Muscle of arm (tissue), 12 donors: ENCODE measurements around the gene INTS2. TPM values are rescaled to one million over a fixed set of nuclear protein-coding genes. Genes with fewer than 3 reads are reported as not detected.
"Not testable (repeated sequence)": the region's sequence is repeated elsewhere in the genome, so short reads cannot be mapped to it uniquely, and the experiment has no call there.

Source experiments
- DNase-seq: peaks from one replicate; pipeline ENCODE4 v3.0.0-alpha.2; 2013
- polyA plus RNA-seq, 12 donors: library from polyadenylated mRNA; unstranded; fragments of 120-200 nt; gene quantifications; one replicate each; pipeline ENCODE4 v1.2.1, GENCODE V29; 2013; ENCODE audit not compliant: insufficient read length in 12 of 12

The INTS2 gene
- polyA plus RNA-seq, 12 donors: 9.2 to 15.0 (median 12.1) TPM; not detected in 1

DNA sequence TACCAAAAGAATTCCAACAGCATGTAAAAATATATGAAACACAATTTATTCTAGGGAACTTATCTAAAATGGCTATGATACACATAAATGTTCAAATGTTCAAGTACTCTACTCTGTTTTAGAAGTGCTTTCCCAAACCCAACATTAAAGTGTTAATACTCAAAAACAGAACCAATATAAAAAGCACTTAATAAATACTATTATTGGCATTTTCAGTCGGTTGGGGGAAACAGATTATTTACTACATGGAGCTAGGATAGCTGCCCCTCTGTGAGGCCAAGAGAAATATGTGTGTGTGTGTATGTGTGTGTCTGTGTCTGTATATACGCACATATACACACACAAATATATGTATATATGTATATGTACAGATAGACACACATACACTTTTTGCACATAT is 32.4 kb downstream of the INTS2 start:
- no peak for DNase-seq

DNA sequence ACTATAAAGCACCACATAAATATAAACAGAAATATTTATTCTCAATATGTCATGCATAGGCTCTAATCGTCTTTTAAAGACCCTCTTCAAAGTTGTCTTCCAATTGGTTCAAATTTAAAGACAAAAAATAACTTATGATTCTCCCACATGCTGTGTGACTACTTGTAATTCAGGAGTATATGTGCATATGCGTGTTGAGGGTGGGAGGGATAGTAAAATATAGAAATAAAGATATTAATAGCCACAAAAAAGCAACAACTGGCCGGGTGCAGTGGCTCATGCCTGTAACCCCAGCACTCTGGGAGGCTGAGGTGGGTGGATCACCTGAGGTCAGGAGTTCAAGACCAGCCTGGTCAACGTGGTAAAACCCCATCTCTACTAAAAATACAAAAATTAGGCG is 33.5 kb downstream of the INTS2 start:
- not testable (repeated sequence) for DNase-seq

DNA sequence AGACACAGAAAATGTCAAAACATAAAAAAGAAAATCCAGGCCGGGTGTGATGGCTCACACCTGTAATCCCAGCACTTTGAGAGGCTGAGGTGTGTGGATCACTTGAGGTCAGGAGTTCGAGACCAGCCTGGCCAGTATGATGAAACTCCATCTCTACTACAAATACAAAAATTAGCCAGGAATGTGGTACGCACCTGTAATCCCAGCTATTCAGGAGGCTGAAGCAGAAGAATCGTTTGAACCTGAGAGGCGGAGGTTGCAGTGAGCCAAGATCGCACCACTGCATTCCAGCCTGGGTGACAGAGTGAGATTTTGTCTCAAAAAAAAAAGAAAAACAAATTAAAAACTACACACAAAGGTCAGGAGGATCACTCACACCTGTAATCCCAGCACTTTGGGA is 40.0 kb downstream of the INTS2 start:
- DNase-seq: not testable (repeated sequence)

DNA sequence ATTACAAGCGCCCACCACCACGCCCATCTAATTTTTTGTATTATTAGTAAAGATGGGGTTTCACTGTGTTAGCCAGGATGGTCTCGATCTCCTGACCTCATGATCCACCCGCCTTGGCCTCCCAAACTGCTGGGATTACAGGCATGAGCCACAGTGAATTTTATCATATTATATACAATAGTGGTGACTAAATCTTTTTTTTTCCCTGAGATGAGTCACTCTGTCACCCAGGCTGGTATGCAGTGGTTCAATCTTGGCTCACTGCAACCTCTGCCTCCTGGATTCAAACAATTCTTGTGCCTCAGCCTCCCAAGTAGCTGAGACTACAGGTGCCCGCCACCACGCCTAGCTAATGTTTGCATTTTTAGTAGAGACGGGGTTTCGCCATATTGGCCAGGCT is 41.9 kb downstream of the INTS2 start:
- not testable (repeated sequence) for DNase-seq

DNA sequence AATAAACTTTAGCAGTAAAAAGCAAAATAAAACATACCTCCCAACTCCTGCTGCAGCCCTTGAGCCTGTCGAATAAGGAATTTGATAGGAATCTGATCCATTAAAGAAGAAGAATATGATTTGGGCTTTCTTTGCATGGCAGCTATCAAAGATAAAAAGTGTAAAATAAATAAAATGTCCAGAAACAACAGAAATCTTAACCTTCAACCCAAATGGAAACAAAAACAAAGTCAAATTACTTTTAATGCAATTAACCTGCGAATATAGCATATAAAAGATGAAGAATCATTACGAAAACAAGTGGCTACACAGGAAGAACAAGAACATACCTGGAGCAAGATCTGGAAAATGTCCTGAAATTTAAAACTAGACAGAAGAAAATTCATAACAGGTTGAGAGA is 42.9 kb downstream of the INTS2 start:
- DNase-seq: no peak

DNA sequence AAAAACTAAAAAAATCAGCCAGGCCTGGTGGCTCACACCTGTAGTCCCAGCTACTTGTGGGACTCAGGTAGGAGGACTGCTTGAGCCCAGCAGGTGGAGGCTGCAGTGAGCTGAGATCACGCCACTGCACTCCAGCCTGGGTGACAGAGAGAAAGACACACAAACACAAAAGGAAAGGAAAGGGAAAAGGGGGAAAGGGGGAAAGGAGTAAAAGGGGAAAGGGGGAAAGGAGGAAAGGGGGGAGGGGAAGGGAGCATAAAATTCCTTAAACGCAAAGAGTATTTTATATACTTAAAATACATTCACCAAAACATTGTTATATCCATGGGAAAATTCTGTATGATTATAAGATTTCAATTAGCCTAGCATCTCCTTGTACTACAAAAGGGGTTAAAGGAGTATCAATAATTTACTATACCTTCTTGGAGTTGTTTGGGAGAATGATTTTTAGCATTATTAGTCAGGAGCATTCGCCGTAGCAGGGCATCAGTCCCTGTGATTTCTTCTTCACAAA is 47.1 kb downstream of the INTS2 start:
- DNase-seq: no peak

DNA sequence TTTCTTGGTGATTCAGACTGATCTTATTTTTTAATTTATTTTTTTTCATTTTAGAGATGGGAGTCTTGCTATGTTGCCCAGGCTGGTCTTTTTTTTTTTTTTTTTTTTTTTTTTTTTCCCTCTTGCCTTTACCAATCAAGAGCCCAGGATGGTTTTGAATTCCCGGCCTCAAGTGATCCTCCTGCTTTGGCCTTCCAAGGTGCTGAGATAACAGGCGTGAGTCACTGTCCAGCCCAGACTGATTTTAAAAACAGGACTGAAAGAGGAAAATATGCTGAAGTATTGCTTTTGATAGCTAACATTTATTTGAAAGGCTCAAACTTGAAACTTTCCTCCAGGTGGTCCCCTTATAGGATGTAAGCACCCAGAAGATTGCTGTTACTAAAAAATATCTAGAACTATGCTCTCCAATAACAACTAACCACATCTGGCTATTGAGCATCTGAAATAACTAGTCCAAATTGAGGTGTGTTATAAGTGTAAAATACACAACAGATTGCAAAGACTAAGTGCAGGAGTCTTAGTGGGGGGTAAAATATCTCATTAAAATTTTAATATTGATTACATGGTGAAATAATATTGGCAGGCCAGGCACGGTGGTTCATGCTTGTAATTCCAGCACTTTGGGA is 48.7 kb downstream of the INTS2 start:
- DNase-seq: no peak

DNA sequence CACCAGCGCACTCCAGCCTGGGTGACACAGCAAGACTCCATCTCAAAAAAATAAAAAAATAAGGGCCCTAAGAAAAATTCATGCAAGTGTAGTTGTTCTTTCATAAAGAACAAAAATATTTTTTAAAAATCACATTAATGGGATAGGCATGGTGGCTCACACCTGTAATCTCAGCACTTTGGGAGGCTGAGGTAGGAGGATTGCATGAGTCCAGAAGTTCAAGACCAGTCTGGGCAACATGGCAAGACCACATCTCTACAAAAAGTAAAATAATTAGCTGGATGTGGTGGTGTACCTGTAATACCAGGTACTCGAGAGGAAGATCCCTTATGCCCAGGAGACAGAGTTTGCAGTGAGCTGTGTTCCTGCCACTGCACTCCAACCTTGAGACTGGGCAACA is 49.3 kb downstream of the INTS2 start:
- no peak for DNase-seq

DNA sequence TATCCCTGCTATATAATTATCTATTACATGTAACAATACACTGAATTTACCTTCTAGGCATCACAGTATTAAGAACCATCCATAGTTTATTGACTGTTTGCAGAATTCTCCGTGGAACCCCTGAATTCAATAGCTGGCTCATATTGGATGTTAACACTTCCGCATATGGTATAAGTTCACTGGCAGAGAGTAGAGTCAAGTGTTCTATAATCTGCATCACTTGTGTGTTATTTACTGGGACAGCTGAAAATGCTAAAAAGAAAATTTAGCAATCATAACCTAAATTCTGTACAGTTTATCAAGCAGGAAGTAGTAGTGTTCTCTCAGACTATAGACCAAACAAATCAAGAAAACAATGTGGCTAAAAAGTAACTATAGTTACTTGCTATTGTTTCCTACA is 49.9 kb downstream of the INTS2 start:
- no peak for DNase-seq

DNA sequence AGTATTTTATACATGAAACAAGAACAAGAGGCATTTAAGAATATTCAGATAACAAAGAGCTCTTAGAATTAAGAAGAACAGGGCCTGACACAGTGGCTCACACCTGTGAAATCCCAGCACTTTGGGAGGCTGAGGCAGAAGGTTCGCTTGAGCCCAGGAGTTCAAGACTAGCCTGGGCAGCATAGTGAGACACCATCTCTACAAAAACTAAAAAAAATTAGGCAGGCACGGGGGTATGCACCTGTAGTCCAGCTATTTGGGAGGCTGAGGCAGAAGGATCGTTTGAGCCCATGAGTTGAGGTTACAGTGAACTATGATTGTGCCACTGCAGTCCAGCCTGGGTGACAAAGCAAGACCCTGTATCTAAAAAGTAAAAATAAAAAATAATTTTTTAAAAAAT is 52.0 kb downstream of the INTS2 start:
- DNase-seq: no peak

DNA sequence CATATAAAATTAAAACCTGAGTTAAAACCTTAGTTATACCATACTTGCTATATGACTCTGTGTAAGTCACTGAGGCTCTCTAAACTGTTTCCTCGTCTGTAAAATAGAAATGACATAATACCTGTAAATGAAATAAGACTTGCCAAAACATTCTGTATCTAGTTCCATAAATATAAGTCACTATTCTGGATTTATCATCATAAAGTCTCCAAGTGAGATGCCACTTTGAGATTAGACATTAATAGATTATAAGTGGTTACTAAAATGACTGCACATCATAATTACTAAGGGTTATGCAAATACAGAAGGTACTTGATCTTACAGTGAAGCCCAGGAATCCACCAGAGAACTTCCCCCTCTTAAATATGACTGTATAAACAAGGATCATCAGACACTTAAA is 52.5 kb downstream of the INTS2 start:
- DNase-seq: no peak

DNA sequence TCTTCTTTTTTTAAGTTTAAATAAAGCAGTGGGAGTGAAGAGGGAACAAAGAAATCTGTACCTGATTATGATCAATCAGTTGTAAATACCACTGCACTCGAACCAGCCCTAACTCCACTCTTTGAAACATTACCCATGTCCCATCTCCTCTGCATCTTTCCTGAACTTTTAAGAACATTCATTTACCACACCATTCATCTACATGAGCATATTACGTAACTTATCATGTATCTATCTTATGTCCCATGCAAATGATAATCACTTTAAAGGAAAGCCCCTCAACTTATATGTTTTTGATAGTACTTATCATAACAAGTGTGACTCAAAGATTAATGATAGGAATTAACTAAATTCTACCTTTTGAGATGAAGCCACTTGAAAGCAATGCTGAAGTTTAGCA is 53.7 kb downstream of the INTS2 start:
- no peak for DNase-seq

DNA sequence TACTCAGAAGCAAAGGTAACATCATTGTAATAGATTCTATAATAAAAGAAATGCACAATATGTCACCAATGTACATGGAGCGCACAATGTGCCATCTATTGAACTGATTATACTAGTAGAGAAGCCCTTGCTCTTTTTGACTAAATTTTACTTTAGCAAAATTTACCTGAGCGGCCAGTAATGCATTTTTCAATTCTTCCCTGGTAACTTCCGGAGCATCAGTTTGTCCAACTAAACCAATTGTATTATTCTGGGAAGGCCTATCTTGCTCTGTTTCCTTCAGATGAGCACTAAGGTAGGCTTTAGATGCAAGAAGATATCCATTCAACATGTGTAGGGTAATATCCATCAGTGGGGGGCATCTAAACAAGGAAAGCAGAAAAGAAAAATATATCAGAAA is 55.7 kb downstream of the INTS2 start:
- no peak for DNase-seq

DNA sequence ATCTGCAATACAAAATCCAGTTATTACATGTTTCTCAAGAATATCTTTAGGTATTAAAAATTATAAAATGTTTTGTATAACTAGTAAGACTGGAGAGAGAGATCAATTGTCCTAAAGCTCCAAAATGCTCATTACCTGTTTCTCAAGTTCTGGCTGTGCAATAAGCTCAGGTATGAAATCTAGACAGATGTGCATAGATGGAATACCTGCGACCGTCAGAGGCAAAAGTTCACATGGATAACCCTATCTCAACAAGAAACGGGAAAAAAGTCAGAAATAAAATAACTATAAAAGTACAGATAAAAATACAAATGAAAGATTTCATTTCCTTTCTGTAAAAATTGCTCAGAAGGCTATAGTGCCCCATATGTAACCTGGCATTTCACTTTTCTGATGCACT is 58.6 kb downstream of the INTS2 start:
- DNase-seq: no peak

DNA sequence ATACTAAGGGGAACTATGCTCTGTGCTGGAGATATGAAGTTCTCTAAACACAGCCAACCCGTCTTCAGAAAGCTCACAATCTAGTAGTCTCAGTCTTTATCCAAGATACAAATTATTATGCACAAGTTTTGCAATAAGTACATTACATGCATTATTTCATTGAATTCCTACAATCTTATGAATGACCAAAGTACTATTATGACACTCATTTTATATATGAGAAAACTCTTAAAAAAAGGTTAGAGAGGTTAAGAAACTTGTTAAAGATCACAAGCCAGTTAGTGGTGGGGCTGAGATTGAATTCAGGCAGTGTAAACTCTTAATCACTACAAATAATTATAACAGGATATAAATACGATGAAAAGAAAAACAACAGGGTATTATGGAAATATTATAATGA is 59.7 kb downstream of the INTS2 start:
- no peak for DNase-seq

DNA sequence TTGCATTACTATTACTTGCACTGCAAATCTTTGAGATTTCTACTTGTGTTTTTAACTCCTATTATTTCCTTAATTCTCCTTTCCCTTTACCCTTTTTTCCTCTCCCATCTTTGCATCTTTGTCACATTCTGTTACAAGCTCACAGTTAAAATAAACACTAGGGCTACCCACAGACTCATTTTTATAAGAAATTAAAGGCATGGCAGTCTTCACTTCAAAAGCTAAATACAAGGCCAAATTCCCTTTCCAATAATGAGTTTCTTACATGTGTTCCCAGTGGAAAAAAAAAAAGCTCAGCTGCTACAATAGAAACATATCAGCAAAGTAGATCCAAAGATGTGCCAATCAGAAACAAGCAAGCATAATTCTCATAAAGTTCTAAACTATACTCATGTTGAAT is 60.7 kb downstream of the INTS2 start:
- DNase-seq: no peak

DNA sequence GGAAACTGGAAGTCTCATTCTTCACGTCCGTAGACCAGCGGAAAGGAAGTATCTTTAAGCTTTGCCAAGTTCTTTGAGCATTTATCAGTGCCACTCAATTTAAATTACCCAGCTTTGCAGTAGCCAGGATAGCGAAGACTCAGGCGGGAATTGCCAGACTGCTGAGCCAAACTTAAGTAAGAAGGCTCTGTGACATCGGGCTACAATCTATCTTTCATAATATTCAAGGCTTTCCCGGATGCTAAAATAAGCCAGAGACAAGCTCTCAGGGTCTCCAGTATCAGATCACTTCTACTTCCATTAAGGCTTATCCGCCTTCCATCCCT is 64.0 kb downstream of the INTS2 start:
- DNase-seq: no peak

DNA sequence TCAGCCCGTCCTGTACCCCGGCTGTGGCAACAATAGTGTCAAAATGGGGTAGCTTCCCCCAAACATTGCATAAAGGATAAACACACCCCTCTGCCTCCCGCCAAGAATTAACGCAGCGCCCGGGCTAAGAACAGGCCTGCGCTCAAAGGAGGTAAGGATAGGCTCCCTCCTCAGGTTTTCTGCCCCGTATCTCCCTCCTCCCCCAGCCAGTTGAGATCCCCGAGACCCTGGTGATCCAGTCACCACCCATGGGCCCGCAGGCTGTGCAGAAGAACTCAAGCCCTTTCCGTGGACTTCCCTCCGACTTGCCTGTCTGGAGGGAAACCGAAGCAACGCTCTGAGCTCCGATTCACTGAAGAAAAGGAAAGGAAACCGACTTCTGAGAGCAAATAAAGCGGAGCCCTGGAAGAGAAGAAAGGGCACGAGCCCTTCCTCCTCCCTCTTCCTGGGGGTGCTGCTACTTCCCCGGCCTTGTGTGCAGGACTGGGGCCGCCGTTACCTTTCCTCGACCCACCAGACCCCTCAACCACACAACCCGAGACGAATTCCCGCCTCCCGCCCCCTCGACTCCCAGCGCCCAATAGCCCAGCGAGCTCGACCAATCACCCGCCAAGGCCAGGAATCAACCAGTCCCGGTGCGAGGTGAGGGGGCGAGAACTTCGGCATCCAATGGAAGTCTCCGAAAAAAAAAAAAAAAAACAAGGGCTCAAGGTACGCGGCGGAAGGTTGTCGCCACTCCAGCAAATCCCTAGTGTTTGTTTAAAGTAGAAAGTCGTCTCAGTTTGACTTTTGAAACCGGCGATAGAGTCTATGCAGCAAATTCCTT is 64.6 kb downstream of the INTS2 start, which contains the start of gene BRIP1:
TSS of gene BRIP1 (minus strand) at position 554 of the 826 bp plus-strand sequence. CDS start 1,989 bp downstream, outside the sequence.
- DNase-seq: peak; percentile 94

DNA sequence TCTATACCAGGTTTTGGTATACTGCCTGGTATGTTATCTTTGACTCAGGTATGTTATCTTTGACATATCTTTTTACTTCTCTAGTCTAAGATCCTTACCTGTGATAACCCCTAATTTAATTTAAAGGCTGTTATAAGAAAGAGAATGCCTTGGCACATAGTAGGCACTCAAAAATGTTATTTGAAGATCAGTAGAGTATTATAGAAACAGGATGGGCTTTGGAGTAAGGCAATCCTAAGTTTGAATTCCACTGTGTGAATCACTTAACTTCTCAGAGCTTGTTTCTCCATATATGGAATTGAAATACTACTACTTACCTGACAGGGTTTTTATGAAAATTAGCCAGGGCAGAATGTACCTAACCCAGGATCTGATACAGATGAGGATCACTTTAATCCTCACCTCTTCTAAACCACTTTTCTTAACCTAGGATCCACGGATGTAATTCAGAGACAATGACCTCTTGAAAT is 65.6 kb downstream of the INTS2 start:
- DNase-seq: no peak

DNA sequence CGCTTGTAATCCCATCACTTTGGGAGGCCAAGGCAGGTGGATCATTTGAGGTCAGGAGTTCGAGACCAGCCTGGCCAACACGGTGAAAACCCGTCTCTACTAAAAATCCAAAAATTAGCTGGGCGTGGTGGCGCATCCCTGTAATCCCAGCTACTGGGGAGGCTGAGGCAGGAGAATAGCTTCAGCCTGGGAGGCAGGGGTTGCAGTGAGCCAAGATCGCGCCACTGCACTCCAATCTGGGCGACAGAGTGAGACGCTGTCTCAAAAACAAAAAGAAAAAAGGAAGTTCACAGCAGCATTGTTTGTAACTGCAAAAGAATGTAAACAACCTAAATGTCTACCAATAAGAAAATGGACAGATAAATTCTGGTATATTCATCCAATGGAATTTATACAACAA is 67.4 kb downstream of the INTS2 start:
- not testable (repeated sequence) for DNase-seq

DNA sequence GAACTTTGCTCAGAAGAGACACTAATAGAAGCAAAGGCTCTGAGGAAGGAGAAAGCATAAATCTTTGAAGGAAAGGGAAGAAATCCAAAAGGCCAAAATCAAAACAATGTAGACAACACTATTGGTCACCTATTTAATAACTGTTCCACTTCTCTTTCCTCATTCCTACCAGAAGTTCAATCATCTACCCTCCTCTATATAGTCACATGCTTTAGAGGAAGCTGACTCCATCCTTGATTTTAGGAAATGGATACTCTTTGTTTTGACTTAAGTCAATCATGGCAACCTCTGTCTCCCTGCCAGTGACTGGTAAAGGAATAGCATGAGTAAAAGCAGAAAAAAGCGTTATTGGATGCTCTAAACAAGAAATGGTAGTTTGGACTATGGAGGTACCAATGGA is 71.7 kb downstream of the INTS2 start:
- no peak for DNase-seq

DNA sequence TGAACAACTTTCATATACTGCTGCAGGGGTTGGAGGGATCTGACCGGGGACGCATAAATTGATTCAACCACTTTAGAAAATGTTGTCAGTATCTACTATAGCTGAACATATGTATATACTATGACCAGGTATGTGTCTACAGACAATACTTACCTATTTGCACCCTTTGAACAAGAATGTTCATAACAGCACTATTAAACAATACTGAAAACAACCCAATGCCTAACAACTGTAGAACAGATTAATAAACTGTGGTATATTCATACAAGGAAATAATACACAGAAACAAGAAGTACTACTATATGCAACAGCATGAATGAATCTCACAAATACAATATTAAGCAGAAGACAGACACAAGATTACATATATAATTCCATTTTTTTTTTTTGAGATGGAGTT is 74.9 kb downstream of the INTS2 start:
- DNase-seq: no peak

DNA sequence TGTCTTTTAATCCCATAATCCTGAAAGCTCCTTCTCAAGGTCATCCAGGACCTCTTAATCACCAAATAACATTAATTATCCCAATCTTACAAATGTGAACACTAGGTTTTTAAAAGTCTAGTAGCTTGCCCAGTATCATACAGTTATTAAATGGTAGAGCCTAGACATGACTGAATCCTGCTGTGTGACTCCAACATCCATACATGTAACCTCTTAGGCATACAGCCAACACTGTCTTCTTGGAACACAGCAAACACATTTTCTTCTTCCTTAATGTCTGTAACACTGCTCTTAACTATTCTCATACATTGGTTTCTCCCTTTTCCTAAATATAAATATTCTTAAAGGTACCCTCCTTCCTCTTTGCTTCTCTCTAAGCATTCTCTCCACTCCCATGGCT is 78.1 kb downstream of the INTS2 start:
- DNase-seq: no peak
